Uterus (tissue), 2 donors: ENCODE data around the gene HOXB5.

Source experiments
- CTCF ChIP-seq, 4 experiments: fragments of 200-600 bp in 2 of 4; fragments of 450-650 bp in 2 of 4; sonication (generic) in 2 of 4; IDR thresholded peaks; one replicate each; pipeline ENCODE4 v1.5.1; 2016 to 2019; ENCODE audit warnings: antibody characterized with exemption in 4 of 4, mild to moderate bottlenecking in 2 of 4, moderate library complexity in 1 of 4
- POLR2A ChIP-seq, 2 donors: fragments of 450-650 bp; IDR thresholded peaks; one replicate each; pipeline ENCODE4 v1.6.1; 2016; ENCODE audit warnings: antibody characterized with exemption in 2 of 2, mild to moderate bottlenecking in 1 of 2, moderate library complexity in 1 of 2

GRCh38 chr17:48579471-48579759 lies 14.2 kb downstream of the HOXB5 start:
- TF ChIP-seq CTCF (IDR thresholded peaks at IDR 0.05), result no peak
- no peak for TF ChIP-seq POLR2A (IDR thresholded peaks at IDR 0.05)
